ENCODE measurements around the gene MIOS. TPM values are rescaled to one million over a fixed set of nuclear protein-coding genes. Genes with fewer than 3 reads are reported as not detected.

MIOS gene
- total RNA-seq, 1 experiment from 2014 or later, result 41.3 TPM

DNA sequence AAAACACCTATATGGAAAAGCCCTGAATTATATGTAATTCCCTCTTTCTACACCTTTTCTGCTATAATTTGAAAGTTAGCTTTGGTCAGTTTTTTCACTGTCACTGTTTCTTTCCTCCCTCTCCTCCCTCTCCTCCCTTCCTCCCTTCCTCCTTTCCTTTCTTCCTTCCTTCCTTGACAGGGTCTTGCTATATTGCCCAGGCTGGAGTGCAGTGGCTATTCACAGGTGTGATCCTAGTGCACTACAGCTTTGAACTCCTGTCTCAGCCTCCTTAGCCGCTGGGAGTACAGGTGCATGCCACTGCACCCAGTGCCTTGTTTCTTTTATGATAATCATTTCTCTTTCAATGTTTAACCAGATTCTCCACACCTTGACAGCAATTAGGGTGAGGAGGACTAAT lies 51.7 kb downstream of the MIOS start:
- Mint-ChIP-seq H3K36me3 (no peaks in the 10 kb centered on the region), H3K27me3 (ENCODE audit: low read depth) (no peaks in the 10 kb centered on the region), H3K4me3 (no peak overlapping the region), H3K4me1 (peaks cover 6% of the 10 kb centered on the region), H3K9me3 (no peaks in the 10 kb centered on the region), H3K27ac (no peak overlapping the region)
- TF ChIP-seq RELA (CRISPR knock-in tag; IDR thresholded peaks at IDR 0.05; ENCODE audit: borderline replicate concordance) (no peak), ZNF121 (CRISPR knock-in tag; IDR thresholded peaks at IDR 0.05) (peak; percentile 86)
- TF ChIP-seq, protein P1, sequence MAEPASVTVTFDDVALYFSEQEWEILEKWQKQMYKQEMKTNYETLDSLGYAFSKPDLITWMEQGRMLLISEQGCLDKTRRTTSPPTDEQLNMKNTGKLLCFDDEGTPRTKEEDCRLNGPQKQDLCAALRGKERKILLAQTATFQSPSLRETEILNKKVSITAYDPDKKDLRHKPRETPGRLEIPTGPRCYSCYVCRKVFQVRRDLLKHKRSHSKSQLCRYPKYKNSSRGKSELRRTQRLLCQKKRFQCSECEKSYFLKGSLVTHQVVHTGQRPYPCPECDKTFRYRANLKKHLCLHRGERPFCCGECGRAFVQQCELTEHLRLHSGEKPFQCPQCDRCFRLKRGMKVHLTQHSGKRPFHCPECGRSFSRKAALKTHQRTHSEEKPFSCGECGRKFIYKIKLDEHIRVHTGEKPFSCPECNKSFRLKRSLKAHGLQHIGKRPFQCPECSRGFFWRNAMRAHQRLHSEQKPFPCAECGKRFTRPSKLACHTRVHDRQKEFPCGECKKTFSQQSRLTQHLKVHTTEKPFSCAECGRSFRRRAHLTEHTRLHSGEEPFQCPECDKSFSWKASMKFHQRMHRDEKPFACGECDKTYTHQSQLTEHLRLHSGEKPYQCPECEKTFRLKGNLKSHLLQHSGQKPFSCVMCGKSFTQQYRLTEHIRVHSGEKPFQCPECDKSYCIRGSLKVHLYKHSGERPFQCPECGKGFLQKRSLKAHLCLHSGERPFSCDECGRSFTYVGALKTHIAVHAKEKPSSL (CRISPR knock-in tag; conservative IDR thresholded peaks at IDR 0.05), result no peak
- no peak for ATAC-seq
- ChIA-PET CTCF (no interaction called here), POLR2A (no interaction called here)
- no peak for DNase-seq (ENCODE audit: low spot score)

- ATAC-seq, result no peak
- TF ChIP-seq CREB1 (CRISPR knock-in tag; IDR thresholded peaks at IDR 0.05) (no peak), CDX4 (CRISPR knock-in tag; IDR thresholded peaks at IDR 0.05; ENCODE audit: borderline replicate concordance) (no peak), SMAD4 (CRISPR knock-in tag; IDR thresholded peaks at IDR 0.05) (no peak)
- H3K36me3 Mint-ChIP-seq, result peaks cover 3% of the 10 kb centered on the region; the same call in 1 of the 2 replicates
- CTCF ChIA-PET, result no interaction called here
- POLR2A ChIA-PET, result no interaction called here
- peaks cover 7% of the 10 kb centered on the region for H3K4me1 Mint-ChIP-seq
- H3K4me3 Mint-ChIP-seq, result no peak overlapping the region
- no peaks in the 10 kb centered on the region for H3K27me3 Mint-ChIP-seq (ENCODE audit: low read depth)
- DNase-seq (ENCODE audit: low spot score), result no peak
- H3K9me3 Mint-ChIP-seq, result peaks cover 5% of the 10 kb centered on the region
- H3K27ac Mint-ChIP-seq, result no peak overlapping the region
Measured at GRCh38 chr7:7620236-7620635, 53.6 kb downstream of the MIOS start.

GRCh38 chr7:7620644-7621210 lies 54.0 kb downstream of the MIOS start:
- H3K27ac Mint-ChIP-seq, result no peak overlapping the region
- ATAC-seq (no peak), DNase-seq (ENCODE audit: low spot score) (no peak)
- peaks cover 8% of the 10 kb centered on the region for H3K36me3 Mint-ChIP-seq
- POLR2A ChIA-PET, result no interaction called here
- no peak for TF ChIP-seq TP53 (CRISPR knock-in tag; IDR thresholded peaks at IDR 0.05)
- no peak for TF ChIP-seq ZNF396 (CRISPR knock-in tag; IDR thresholded peaks at IDR 0.05; ENCODE audit: borderline replicate concordance)
- TF ChIP-seq, protein P2, sequence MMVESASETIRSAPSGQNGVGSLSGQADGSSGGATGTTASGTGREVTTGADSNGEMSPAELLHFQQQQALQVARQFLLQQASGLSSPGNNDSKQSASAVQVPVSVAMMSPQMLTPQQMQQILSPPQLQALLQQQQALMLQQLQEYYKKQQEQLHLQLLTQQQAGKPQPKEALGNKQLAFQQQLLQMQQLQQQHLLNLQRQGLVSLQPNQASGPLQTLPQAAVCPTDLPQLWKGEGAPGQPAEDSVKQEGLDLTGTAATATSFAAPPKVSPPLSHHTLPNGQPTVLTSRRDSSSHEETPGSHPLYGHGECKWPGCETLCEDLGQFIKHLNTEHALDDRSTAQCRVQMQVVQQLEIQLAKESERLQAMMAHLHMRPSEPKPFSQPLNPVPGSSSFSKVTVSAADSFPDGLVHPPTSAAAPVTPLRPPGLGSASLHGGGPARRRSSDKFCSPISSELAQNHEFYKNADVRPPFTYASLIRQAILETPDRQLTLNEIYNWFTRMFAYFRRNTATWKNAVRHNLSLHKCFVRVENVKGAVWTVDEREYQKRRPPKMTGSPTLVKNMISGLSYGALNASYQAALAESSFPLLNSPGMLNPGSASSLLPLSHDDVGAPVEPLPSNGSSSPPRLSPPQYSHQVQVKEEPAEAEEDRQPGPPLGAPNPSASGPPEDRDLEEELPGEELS (CRISPR knock-in tag; IDR thresholded peaks at IDR 0.05), result no peak
- no peak for TF ChIP-seq ZMAT4 (CRISPR knock-in tag; IDR thresholded peaks at IDR 0.05)
- CTCF ChIA-PET, result no interaction called here
- peaks cover 7% of the 10 kb centered on the region for H3K4me1 Mint-ChIP-seq
- H3K4me3 Mint-ChIP-seq, result no peak overlapping the region
- no peaks in the 10 kb centered on the region for H3K27me3 Mint-ChIP-seq (ENCODE audit: low read depth)
- peaks cover 8% of the 10 kb centered on the region for H3K9me3 Mint-ChIP-seq

GRCh38 chr7:7628476-7628875 lies 61.8 kb downstream of the MIOS start:
- DNase-seq (ENCODE audit: low spot score) (no peak), ATAC-seq (no peak)
- Mint-ChIP-seq H3K27me3 (ENCODE audit: low read depth) (no peaks in the 10 kb centered on the region), H3K4me1 (peaks cover under 1% of the 10 kb centered on the region; the same call in 1 of the 2 replicates), H3K9me3 (peaks cover 73% of the 10 kb centered on the region), H3K4me3 (no peak overlapping the region), H3K27ac (no peak overlapping the region), H3K36me3 (peaks cover 44% of the 10 kb centered on the region)
- CTCF ChIA-PET, result no interaction called here
- POLR2A ChIA-PET, result no interaction called here
- TF ChIP-seq, protein P3, sequence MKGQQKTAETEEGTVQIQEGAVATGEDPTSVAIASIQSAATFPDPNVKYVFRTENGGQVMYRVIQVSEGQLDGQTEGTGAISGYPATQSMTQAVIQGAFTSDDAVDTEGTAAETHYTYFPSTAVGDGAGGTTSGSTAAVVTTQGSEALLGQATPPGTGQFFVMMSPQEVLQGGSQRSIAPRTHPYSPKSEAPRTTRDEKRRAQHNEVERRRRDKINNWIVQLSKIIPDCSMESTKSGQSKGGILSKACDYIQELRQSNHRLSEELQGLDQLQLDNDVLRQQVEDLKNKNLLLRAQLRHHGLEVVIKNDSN (CRISPR knock-in tag; IDR thresholded peaks at IDR 0.05), result no peak
- TF ChIP-seq ESRRA (CRISPR knock-in tag; IDR thresholded peaks at IDR 0.05; ENCODE audit: borderline replicate concordance) (no peak), PRDM15 (CRISPR knock-in tag; IDR thresholded peaks at IDR 0.05) (no peak)
- TF ChIP-seq, protein P4, sequence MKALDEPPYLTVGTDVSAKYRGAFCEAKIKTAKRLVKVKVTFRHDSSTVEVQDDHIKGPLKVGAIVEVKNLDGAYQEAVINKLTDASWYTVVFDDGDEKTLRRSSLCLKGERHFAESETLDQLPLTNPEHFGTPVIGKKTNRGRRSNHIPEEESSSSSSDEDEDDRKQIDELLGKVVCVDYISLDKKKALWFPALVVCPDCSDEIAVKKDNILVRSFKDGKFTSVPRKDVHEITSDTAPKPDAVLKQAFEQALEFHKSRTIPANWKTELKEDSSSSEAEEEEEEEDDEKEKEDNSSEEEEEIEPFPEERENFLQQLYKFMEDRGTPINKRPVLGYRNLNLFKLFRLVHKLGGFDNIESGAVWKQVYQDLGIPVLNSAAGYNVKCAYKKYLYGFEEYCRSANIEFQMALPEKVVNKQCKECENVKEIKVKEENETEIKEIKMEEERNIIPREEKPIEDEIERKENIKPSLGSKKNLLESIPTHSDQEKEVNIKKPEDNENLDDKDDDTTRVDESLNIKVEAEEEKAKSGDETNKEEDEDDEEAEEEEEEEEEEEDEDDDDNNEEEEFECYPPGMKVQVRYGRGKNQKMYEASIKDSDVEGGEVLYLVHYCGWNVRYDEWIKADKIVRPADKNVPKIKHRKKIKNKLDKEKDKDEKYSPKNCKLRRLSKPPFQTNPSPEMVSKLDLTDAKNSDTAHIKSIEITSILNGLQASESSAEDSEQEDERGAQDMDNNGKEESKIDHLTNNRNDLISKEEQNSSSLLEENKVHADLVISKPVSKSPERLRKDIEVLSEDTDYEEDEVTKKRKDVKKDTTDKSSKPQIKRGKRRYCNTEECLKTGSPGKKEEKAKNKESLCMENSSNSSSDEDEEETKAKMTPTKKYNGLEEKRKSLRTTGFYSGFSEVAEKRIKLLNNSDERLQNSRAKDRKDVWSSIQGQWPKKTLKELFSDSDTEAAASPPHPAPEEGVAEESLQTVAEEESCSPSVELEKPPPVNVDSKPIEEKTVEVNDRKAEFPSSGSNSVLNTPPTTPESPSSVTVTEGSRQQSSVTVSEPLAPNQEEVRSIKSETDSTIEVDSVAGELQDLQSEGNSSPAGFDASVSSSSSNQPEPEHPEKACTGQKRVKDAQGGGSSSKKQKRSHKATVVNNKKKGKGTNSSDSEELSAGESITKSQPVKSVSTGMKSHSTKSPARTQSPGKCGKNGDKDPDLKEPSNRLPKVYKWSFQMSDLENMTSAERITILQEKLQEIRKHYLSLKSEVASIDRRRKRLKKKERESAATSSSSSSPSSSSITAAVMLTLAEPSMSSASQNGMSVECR (CRISPR knock-in tag; IDR thresholded peaks at IDR 0.05; ENCODE audit: borderline replicate concordance), result no peak

Data from WTC11 (cell line).